Measurements from ENCODE around the gene CDC27. TPM values are rescaled to one million over a fixed set of nuclear protein-coding genes. Genes with fewer than 3 reads are reported as not detected.
A peak's percentile ranks its signal among the peaks of the same experiment; 100 is the strongest.
"Not testable (repeated sequence)": the region's sequence is repeated elsewhere in the genome, so short reads cannot be mapped to it uniquely, and the experiment has no call there.

Gene CDC27
- total RNA-seq, 1 experiment from 2014 or later: 115 TPM

DNA sequence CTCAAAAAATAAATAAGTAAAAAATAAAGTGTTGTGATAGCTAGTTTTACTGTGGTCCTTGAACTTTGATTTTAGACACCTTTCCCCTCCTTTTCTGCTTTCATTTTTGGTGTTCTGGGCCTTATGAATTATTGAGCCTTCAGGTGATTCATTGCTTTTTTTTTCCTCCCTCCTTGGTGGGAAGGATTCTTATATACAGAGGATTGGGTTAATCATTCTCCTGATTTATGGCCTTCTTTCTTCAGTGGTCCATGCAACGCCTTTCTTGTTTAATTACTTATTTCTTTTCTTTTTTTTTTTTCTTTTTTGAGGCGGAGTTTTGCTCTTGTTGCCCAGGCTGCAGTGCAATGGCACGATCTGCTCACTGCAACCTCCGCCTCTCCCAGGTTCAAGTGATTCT lies 12.1 kb upstream of the CDC27 start:
- peak; percentile 87 for DNase-seq (ENCODE audit: low read depth)
- in situ Hi-C loops (cut with HindIII; ENCODE audit: low pct_unique_long_range_greater_than_20kb, low sequenced_read_pairs): no loop called here

DNA sequence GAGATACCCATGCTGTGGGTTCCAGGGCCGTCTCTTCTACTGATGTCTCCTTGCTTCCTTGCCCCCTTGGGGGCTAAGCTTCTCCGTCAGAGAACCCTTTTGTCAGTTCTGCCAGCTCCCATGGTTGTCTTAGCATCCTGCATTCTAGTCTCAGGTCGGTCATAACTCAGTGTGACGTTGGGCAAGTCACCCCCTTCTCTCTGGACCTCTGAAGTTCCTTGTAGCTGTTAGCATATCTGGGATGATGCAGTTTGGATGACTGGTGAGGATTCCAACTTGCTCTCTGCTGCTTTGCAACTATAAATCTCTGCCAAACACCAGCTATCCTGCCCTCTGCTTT lies 11.2 kb upstream of the CDC27 start:
- in situ Hi-C loops (cut with HindIII; ENCODE audit: low pct_unique_long_range_greater_than_20kb, low sequenced_read_pairs): no loop called here
- no peak for DNase-seq (ENCODE audit: low read depth)

DNA sequence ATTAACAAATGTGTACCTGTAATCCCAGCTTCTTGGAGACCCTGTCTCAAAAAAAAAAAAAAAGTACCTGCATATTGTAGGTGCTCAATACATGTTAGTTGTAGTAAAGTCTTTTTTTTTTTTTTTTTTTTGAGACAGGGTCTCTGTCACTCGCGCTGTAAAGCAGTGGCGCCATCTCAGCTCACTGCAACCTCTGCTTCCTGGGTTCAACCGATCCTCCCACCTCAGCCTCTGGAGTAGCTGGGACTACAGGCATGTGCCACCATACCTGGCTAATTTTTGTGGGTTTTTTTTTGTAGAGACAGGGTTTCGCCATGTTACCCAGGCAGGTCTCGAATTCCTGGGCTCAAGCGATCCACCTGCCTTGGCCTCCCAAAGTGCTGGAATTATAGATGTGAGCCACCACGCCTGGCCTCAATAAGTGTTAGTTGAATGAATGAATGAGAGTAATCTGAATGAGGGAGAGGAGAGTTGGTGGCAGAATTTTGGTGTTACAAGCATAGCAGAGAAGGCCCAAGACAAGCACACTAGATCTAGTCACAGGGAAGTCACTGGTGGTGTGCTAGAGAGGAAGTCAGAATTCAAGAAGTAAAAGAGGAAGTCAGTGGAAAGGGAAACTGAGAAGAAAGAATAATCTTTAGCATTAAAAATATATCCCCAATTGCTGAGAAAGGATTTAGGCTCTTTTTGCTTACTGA lies 10.7 kb upstream of the CDC27 start:
- in situ Hi-C loops (cut with HindIII; ENCODE audit: low pct_unique_long_range_greater_than_20kb, low sequenced_read_pairs): no loop called here
- DNase-seq (ENCODE audit: low read depth): no peak

DNA sequence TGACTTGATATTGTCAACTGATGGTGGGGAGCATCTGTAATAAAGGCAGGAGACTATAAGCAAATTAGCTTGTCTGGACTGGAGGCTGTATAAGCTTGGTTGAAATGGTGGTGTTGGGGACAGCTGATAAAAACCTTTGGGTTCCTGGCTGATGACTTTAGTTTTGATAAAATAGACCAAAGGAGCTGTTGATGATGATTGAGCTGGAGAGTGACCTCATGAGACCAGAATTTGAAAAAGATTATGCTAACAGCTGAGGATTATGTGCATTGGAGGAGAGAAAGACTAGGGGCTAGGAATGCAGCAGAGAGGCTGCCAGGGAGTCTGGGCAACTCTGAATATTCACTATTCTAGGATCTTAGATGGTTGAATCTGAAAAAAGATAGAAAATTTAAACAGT lies 8.7 kb upstream of the CDC27 start:
- in situ Hi-C loops (cut with HindIII; ENCODE audit: low pct_unique_long_range_greater_than_20kb, low sequenced_read_pairs): no loop called here
- no peak for DNase-seq (ENCODE audit: low read depth)

DNA sequence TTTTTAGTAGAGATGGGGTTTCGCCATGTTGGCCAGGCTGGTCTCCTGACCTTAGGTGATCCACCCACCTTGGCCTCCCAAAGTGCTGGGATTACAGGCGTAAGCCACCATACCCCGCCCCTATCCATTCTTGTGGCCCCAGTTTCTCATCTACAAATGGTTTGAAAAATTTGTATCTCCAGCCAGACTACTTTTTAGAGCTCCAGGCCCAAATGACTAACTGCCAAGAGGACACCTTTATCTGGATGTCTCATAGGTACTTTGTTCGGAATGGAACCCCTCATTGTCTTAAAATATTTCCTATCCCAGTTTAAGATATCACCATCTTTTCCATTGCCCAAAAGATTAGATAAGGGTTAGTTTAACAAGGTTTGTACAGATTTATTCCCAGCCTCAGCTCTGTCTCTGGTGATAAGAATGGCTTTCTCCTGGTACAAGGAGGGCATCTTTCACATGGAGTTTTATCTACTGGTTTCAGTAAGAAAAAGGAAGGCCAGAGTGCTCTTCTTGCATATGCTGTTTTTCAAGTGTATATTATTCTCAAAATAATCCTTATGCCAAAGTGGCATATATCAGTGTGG lies 4.9 kb upstream of the CDC27 start:
- DNase-seq (ENCODE audit: low read depth): no peak
- in situ Hi-C loops (cut with HindIII; ENCODE audit: low pct_unique_long_range_greater_than_20kb, low sequenced_read_pairs): no loop called here

DNA sequence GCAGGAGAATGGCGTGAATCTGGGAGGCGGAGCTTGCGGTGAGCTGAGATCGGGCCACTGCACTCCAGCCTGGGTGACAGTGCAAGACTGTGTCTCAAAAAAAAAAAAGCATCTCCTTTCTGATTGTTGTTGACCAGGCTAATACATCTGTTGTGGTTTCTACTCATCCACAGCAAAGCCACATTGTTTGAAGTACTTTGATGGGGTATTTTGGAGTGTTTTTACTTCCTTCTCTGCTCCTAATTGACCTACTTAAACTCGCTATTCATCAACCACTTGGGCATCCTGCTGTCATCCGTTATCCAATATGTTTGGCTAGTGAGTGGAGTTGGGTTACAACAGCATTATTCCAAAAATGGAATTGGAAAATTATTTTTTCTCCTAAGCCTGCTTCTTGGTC lies 3.5 kb upstream of the CDC27 start:
- no peak for DNase-seq (ENCODE audit: low read depth)
- in situ Hi-C loops (cut with HindIII; ENCODE audit: low pct_unique_long_range_greater_than_20kb, low sequenced_read_pairs): no loop called here

DNA sequence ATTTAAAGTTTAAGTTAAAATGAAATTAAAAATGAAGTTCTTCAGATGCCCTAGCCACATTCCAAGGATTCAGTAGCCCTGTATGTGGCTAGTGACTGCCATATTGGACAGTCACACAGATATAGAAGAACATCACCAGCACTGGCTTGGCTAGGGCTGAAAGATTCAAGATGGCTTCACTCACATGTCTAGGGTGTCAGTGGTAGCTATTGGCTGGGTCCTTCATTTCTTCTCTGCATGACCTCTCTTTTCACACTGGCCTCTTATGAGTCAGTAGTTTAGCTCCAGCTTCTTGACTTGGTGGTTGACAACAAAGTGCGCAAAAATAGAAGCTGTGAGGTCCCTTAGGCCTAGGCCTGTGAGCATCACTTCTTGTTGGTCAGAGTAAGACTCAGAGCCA lies 1.7 kb upstream of the CDC27 start:
- in situ Hi-C loops (cut with HindIII; ENCODE audit: low pct_unique_long_range_greater_than_20kb, low sequenced_read_pairs): no loop called here
- DNase-seq (ENCODE audit: low read depth): no peak

DNA sequence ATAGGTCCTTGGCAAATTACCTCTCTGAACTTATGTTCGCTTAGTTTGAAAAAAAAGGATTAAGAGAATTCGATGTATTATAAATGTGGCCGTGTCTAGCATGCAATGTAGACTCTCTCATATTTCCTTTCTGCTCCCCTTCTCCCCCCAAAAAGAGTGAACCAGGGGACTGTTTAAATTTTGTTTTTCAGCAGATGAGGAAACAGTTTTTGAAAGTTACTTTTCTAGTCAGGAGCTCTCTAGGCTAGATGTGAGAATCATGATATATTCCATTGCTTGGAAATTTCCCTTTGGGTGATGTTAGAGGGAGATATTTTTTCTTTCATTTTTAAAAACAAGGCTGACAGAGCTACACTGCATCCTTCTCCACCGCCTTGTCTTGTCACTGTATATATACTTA lies 1.1 kb upstream of the CDC27 start:
- DNase-seq (ENCODE audit: low read depth): no peak
- in situ Hi-C loops (cut with HindIII; ENCODE audit: low pct_unique_long_range_greater_than_20kb, low sequenced_read_pairs): no loop called here

DNA sequence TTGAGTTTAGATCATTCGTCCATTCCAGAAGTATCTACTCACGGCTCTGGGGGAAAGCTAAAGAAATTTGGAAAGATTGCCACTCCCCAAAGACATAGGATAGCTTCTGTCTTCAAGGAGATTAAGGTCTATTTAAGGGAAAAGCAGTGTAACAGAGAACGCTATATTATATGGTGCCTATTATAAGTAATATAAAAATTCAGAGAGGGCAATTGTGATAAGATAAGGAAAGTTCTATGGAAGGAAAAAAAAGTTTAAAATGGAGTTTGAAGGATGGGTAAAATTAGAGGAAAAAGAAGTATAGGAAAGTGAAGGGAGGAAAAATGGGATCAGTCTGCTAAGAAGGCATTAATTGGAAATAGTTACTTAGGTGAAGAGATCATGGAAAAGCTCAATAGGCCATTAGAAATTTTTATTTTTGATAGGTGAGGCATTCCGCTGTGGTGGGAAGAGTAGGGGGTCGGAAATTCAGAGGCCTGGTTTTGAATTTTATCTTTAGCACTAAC lies 690 bp upstream of the CDC27 start:
- in situ Hi-C loops (cut with HindIII; ENCODE audit: low pct_unique_long_range_greater_than_20kb, low sequenced_read_pairs): no loop called here
- DNase-seq (ENCODE audit: low read depth): no peak

DNA sequence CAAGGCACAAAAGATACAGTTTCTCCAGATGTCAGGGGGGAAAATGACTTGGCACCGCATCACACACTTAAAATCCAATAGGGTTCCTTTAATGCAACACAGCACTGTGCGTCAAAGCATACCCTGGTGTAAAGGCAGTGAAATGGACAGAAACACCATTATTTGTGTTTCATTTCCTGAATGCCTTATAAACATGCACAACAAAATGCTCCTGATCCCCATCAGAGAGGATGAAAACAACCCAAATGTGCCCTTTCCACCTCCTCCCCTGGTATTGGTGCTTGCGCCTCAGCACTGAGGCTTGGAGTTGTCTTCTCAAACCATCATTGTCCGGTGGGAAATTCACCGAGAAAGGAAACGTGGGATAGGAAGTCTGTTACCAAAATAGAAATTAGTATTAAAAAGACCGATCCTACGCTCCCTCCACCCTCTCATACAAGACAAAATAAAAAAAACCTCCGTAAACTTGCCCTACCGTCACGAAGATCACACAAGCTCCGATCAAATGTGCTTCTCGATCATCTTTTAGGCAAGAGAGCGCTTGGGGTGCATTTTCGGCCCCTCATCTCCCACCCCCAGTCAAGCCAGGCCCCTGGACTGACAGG lies 722 bp downstream of the CDC27 start:
- in situ Hi-C loops (cut with HindIII; ENCODE audit: low pct_unique_long_range_greater_than_20kb, low sequenced_read_pairs): no loop called here

DNA sequence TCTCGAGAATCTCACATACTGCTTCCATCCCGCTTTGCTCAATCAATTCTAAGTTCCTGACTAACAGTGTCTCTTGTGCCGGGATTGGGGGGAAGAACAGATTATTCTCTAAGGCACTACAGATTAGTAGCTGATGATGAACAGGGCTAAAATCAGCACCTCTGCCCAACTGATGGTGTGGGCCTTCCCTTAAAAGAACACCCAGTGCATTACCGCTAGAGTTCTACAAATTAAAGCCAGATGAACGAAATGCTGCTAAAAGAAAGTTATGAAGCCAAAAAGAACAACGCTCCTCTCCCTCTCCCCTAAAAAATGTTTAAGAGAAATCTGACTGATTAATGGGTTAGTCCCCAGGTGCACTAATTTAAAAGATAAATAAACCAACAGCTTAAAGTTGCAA lies 4.4 kb downstream of the CDC27 start:
- in situ Hi-C loops (cut with HindIII; ENCODE audit: low pct_unique_long_range_greater_than_20kb, low sequenced_read_pairs): no loop called here
- no peak for DNase-seq (ENCODE audit: low read depth)

More for the DNA sequence above, 722 bp downstream of the CDC27 start:
- no peak for DNase-seq (ENCODE audit: low read depth)

DNA sequence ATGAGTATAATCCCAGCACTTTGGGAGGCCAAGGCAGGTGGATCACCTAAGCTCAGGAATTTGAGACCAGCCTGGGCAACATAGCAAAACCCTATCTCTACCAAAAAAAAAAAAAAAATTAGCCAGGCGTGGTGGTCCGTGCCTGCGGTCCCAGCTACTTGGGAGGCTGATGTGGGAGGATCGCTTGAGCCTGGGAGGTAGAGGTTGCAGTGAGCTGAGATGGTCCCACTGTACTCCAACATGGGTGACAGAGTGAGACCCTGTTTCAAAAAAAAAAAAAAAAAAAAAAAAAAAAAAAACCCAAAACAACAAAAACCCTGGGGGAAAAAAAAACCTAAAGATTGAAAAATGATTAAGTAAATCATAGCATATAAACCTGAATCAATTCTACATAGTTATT lies 8.1 kb downstream of the CDC27 start:
- in situ Hi-C loops (cut with HindIII; ENCODE audit: low pct_unique_long_range_greater_than_20kb, low sequenced_read_pairs); DNase-seq (ENCODE audit: low read depth): not testable (repeated sequence)

DNA sequence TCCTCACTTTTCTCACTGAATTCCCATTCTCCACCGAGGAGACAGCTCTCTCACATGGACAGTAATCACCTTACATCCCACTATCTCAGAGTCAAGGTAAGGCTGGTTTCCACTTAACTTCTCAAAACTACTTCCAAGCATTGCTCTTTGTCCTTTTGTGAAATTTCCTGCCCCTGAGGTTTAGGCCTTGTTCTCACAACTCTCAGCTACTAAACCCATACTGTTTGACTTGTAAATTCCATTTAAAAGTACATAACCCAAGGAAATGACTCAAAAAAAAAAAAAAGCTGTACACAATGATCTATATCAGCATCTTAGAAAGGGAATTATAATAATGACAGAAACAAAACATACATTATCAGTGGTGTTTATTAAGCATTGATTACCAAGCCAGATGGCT lies 8.8 kb downstream of the CDC27 start:
- in situ Hi-C loops (cut with HindIII; ENCODE audit: low pct_unique_long_range_greater_than_20kb, low sequenced_read_pairs): no loop called here
- no peak for DNase-seq (ENCODE audit: low read depth)

DNA sequence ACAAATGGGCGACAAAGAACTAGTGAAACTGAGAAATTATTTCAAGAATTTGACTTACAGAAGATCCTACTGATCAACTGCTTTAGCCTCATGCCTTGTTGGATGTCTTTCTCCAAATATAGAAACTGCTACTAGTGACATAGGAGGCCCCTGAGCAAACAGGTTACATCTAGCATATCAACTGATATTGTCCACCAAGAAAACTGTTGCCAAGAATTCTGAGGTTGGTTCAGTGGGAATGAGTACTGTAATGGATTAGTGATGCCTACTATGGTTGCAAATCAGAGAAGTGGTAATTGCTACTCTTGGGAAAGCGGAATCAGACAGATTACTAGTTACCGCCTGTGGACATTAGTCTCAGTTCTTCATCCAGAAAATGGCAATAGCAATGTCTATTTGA lies 10.0 kb downstream of the CDC27 start:
- in situ Hi-C loops (cut with HindIII; ENCODE audit: low pct_unique_long_range_greater_than_20kb, low sequenced_read_pairs): no loop called here
- no peak for DNase-seq (ENCODE audit: low read depth)

DNA sequence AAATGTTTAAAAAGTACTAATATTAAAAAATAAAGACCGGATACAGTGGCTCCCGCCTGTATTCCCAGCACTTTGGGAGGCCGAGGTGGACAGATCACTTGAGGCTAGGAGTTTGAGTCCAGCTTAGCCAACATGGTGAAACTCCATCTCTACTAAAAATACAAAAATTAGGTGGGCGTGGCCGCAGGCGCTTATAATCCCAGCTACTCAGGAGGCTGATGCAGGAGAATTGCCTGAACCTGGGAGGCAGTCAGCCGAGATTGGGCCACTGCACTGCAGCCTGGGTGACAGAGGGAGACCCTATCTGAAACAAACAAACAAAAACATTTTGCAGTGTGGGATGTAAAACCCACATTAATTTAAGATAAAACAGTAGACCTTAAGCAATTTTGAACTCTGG lies 11.8 kb downstream of the CDC27 start:
- in situ Hi-C loops (cut with HindIII; ENCODE audit: low pct_unique_long_range_greater_than_20kb, low sequenced_read_pairs): no loop called here
- DNase-seq (ENCODE audit: low read depth): no peak

DNA sequence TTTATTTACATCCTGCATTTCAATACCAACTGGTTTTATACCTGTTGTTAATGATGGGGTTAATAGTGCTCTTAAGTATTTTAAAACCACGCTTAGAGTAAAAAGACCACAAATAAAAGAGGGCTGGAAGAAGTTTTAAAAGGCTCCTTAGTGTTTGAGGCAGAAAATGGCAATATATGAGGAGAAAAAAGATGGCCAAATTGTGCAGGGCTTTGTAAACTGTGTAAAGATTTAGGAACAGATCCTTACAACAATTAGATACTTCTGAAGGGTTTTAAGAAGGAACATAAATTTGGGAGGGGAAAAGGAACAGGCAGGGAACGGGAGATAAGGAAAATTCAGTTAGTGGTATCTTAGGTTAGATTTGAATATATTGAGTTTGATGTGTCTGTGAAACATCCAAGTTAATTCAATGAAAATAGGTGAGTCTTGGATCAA lies 12.7 kb downstream of the CDC27 start:
- in situ Hi-C loops (cut with HindIII; ENCODE audit: low pct_unique_long_range_greater_than_20kb, low sequenced_read_pairs): no loop called here
- DNase-seq (ENCODE audit: low read depth): no peak

DNA sequence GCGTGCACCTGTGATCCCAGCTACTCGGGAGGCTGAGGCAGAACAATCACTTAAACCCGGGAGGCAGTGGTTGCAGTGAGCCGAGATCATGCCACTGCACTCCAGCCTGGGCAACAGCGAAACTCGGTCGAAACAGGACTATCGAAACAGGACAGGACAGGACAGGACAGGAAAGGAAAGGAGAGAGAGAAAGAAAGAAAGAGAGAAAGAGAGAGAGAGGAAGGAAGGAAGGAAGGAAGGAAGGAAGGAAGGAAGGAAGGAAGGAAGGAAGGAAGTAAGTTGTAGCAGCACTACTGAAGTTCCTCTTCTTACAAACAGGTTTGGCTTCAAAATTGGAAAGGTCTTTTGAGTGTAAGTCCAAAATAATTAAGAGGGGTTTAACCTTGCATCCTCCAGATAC lies 14.3 kb downstream of the CDC27 start:
- in situ Hi-C loops (cut with HindIII; ENCODE audit: low pct_unique_long_range_greater_than_20kb, low sequenced_read_pairs); DNase-seq (ENCODE audit: low read depth): not testable (repeated sequence)

DNA sequence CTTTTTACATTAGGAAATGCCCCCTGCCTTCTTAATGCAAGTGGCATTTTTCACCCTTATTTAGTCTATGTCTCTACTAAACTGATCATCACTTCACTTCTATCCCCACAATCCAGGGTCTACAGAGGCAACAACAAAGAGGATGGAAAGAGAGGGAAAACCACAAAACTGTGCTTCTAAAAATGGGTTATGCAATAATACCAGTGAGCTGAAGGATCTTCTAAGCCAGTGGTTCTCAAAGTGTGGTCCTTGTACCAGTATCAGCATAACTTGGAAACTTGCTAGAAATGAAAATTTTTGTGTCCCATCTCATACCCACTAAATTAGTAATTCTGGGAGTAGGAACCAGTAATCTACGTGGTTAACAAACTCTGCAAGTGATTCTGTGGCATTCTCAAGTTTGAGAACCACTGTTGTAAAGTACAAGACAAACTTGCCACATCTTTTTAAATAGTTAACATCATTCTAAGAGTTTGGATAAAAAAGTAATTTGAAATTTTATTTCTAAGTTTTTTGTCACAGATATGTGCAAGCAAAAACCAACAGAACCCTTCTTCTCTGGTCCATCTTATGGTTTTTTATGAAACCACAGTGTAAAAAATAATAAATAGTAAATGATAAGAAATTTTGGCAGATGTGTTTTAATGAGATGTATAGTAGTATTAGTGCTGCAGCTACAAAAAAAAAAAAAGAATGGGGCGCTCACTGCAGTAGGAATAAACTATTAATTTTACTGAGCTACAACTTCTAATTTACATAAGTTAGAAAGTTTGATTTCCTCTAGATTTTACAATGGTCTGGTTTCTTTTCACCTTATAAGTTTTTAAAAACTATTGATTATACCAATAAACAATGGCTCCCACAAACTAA lies 16.2 kb downstream of the CDC27 start:
- in situ Hi-C loops (cut with HindIII; ENCODE audit: low pct_unique_long_range_greater_than_20kb, low sequenced_read_pairs): no loop called here
- no peak for DNase-seq (ENCODE audit: low read depth)

DNA sequence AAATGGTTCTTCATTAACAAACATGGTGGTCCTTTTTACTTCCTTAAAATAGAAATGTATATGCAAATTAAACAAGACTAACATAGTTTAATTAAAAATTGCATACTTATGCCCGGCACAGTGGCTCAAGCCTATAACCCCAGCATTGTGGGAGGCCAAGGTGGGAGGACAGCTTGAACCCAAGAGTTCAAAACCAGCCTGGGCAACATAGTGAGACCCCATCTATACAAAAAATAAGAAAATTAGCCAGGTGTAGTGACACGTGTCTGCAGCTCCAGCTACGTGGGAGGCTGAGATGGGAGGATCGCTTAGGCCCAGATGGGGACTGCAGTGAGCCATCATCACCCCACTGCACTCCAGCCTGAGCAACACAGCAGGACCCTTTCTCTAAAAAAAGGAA lies 18.4 kb downstream of the CDC27 start:
- in situ Hi-C loops (cut with HindIII; ENCODE audit: low pct_unique_long_range_greater_than_20kb, low sequenced_read_pairs): no loop called here
- no peak for DNase-seq (ENCODE audit: low read depth)
